Activated CD8-positive, alpha-beta memory T cell treated with anti-CD3 and anti-CD28 coated beads, Interleukin-2, amount 10 ng/mL, durations not matched to agents 7 days and 5 days (primary cell): ENCODE data around the gene CENPQ. TPM values are rescaled to one million over a fixed set of nuclear protein-coding genes. Genes with fewer than 3 reads are reported as not detected.
"Not testable (repeated sequence)": the region's sequence is repeated elsewhere in the genome, so short reads cannot be mapped to it uniquely, and the experiment has no call there.

ENCODE experiments used
- ATAC-seq: fragments of 150-1000 bp; cut with Tn5 transposase; one replicate; pipeline ENCODE4 v1.10.0; 2021; ENCODE audit warnings: moderate library complexity
- CTCF ChIA-PET: fragments of 350-600 bp; sonication (Branson Sonifier 250); formaldehyde crosslinking; loops from one replicate; lab custom pipeline; 2021; ENCODE audit warnings: antibody characterized with exemption; lab: Charles Lee
- DNase-seq: peaks from one replicate; pipeline ENCODE4 v3.0.0-alpha.2; 2020
- H3K27ac Mint-ChIP-seq: one replicate; pipeline ENCODE4 v1.8.0; 2021; ENCODE audit warnings: mild to moderate bottlenecking, mixed read lengths
- H3K27me3 Mint-ChIP-seq: one replicate; pipeline ENCODE4 v1.8.0; 2021; ENCODE audit warnings: mixed read lengths
- H3K36me3 Mint-ChIP-seq: one replicate; pipeline ENCODE4 v1.8.0; 2021; ENCODE audit warnings: mild to moderate bottlenecking, mixed read lengths
- H3K4me1 Mint-ChIP-seq: one replicate; pipeline ENCODE4 v1.8.0; 2021; ENCODE audit warnings: mixed read lengths
- H3K4me3 Mint-ChIP-seq: one replicate; pipeline ENCODE4 v1.8.0; 2021; ENCODE audit warnings: mild to moderate bottlenecking, moderate library complexity, mixed read lengths
- H3K9me3 Mint-ChIP-seq: one replicate; pipeline ENCODE4 v1.8.0; 2022; ENCODE audit warnings: low read depth, mixed read lengths
- total RNA-seq, 2 experiments: library from RNA; stranded (reverse); gene quantifications; one replicate each; pipeline ENCODE4 v1.2.3, GENCODE V29; 2021

Gene CENPQ
- total RNA-seq, 2 experiments from 2014 or later, result 17.8 to 18.0 TPM

GRCh38 chr6:49468042-49468441, 4.9 kb downstream of the CENPQ start:
- no peaks in the 10 kb centered on the region for H3K9me3 Mint-ChIP-seq
- CTCF ChIA-PET, result no interaction called here
- H3K4me1 Mint-ChIP-seq, result peaks cover 33% of the 10 kb centered on the region
- H3K4me3 Mint-ChIP-seq, result no peak overlapping the region
- ATAC-seq (no peak), DNase-seq (no peak)
- H3K27me3 Mint-ChIP-seq, result no peaks in the 10 kb centered on the region
- H3K36me3 Mint-ChIP-seq, result peaks cover 31% of the 10 kb centered on the region
- H3K27ac Mint-ChIP-seq, result no peak overlapping the region

- H3K9me3 Mint-ChIP-seq, ATAC-seq, H3K4me1 Mint-ChIP-seq, H3K27me3 Mint-ChIP-seq, H3K4me3 Mint-ChIP-seq, H3K27ac Mint-ChIP-seq, CTCF ChIA-PET, DNase-seq: not testable (repeated sequence)
- H3K36me3 Mint-ChIP-seq, result peaks cover 53% of the 10 kb centered on the region
Observed at GRCh38 chr6:49476564-49476963, 13.4 kb downstream of the CENPQ start.

- DNase-seq (no peak), ATAC-seq (no peak)
- Mint-ChIP-seq H3K4me3 (no peak overlapping the region), H3K27ac (no peak overlapping the region), H3K27me3 (no peaks in the 10 kb centered on the region), H3K9me3 (no peaks in the 10 kb centered on the region), H3K36me3 (peaks cover 41% of the 10 kb centered on the region), H3K4me1 (peaks cover 1% of the 10 kb centered on the region)
- CTCF ChIA-PET, result interaction anchor here (1.0 kb wide), 1 partner anchor 10 kb away, joined by 3 read pairs; no protein-coding TSS in a partner anchor
Observed at GRCh38 chr6:49479308-49479970, 16.3 kb downstream of the CENPQ start.

- ATAC-seq, H3K4me1 Mint-ChIP-seq, H3K9me3 Mint-ChIP-seq, H3K27ac Mint-ChIP-seq, H3K4me3 Mint-ChIP-seq, CTCF ChIA-PET, DNase-seq, H3K27me3 Mint-ChIP-seq: not testable (repeated sequence)
- H3K36me3 Mint-ChIP-seq, result peaks cover 38% of the 10 kb centered on the region
Observed at GRCh38 chr6:49481846-49482245, 18.7 kb downstream of the CENPQ start.

GRCh38 chr6:49483380-49483779, 20.2 kb downstream of the CENPQ start:
- H3K27me3 Mint-ChIP-seq, ATAC-seq, CTCF ChIA-PET, H3K27ac Mint-ChIP-seq, H3K4me1 Mint-ChIP-seq, DNase-seq, H3K9me3 Mint-ChIP-seq, H3K4me3 Mint-ChIP-seq: not testable (repeated sequence)
- peaks cover 37% of the 10 kb centered on the region for H3K36me3 Mint-ChIP-seq

DNA sequence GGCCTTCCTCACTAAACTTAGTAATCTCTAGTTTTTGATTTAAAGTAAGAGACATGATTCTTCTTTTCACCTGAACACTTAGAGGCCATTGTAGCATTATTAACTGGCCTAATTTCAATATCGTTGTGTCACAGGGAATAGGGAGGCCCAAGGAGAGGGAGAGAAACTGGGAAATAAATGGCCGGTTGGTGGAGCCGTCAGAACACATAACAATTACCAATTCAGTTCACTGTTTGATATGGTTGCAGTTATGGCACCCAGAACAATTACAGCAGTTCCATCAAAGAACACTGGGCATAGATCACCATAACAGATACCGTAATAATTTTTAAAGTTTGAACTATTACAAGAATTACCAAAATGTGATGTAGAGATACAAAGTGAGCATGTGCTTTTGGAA, 27.5 kb downstream of the CENPQ start:
- no peak for DNase-seq
- CTCF ChIA-PET, result interaction anchor here (0.9 kb wide), 1 partner anchor 8 kb away, joined by 3 read pairs; no protein-coding TSS in a partner anchor
- ATAC-seq, result no peak
- no peak overlapping the region for H3K4me3 Mint-ChIP-seq
- H3K4me1 Mint-ChIP-seq, result no peaks in the 10 kb centered on the region
- H3K9me3 Mint-ChIP-seq, result no peaks in the 10 kb centered on the region
- H3K36me3 Mint-ChIP-seq, result peaks cover 28% of the 10 kb centered on the region
- no peak overlapping the region for H3K27ac Mint-ChIP-seq
- H3K27me3 Mint-ChIP-seq, result no peaks in the 10 kb centered on the region

DNA sequence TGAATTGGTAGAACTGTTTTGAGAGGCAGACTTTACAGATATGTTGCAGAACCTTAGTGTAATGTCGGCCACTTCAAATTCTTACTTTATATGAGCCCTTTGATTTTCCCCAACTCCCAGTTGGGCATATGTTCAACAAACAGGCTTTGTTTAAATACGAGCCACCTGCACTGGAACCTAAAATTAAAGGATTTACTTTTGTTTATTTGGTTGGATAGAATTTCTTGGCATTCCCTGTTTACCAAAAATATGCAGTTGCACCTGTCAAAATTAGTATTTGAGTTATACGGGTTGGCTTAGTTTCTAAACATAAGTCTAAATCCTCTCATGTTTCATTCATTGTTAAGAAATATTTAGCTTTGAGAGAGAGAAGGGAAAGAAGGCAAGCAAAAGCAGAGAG, 34.1 kb downstream of the CENPQ start:
- no peaks in the 10 kb centered on the region for H3K4me1 Mint-ChIP-seq
- H3K36me3 Mint-ChIP-seq, result peaks cover 6% of the 10 kb centered on the region
- H3K9me3 Mint-ChIP-seq, result no peaks in the 10 kb centered on the region
- ATAC-seq (no peak), DNase-seq (no peak)
- H3K4me3 Mint-ChIP-seq, result no peak overlapping the region
- CTCF ChIA-PET, result no interaction called here
- no peaks in the 10 kb centered on the region for H3K27me3 Mint-ChIP-seq
- H3K27ac Mint-ChIP-seq, result no peak overlapping the region

- ATAC-seq, result no peak
- no peaks in the 10 kb centered on the region for H3K4me1 Mint-ChIP-seq
- H3K4me3 Mint-ChIP-seq, result no peak overlapping the region
- H3K27me3 Mint-ChIP-seq, result no peaks in the 10 kb centered on the region
- no peaks in the 10 kb centered on the region for H3K9me3 Mint-ChIP-seq
- CTCF ChIA-PET, result interaction anchor here (1.2 kb wide), 1 partner anchor 9 kb away, joined by 3 read pairs; no protein-coding TSS in a partner anchor
- H3K36me3 Mint-ChIP-seq, result no peaks in the 10 kb centered on the region
- no peak for DNase-seq
- no peak overlapping the region for H3K27ac Mint-ChIP-seq
Observed at GRCh38 chr6:49499126-49499525, 36.0 kb downstream of the CENPQ start.

GRCh38 chr6:49499623-49500022, 36.5 kb downstream of the CENPQ start, which contains the start of gene GLYATL3:
TSS of gene GLYATL3 (plus strand) at chr6:49499923. CDS start at chr6:49511991, 12,068 bp downstream.
- no peaks in the 10 kb centered on the region for H3K9me3 Mint-ChIP-seq
- no peak for ATAC-seq
- H3K36me3 Mint-ChIP-seq, result no peaks in the 10 kb centered on the region
- DNase-seq, result no peak
- H3K27me3 Mint-ChIP-seq, result no peaks in the 10 kb centered on the region
- H3K27ac Mint-ChIP-seq, result no peak within 1 kb of the TSS
- H3K4me1 Mint-ChIP-seq, result no peaks in the 10 kb centered on the region
- CTCF ChIA-PET, result interaction anchor here (1.2 kb wide), 1 partner anchor 10 kb away, joined by 3 read pairs; no protein-coding TSS in a partner anchor
- no peak within 1 kb of the TSS for H3K4me3 Mint-ChIP-seq

DNA sequence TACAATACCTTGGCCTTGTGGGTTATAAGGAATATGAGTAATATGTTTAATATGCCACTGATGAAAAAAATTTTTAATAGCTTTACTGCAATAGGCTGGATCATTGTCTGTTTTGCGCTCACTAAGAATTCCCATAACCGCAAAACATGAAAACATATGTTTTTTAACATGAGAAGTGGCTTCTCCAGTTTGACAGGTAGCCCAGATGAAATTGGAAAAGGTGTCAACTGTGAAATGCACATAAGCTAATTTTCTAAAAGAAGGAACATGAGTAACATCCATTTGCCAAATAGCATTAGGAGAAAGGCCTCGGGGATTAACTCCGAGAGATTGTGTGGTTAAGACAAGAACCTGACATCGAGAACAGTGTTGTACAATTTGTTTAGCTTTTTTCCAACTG, 41.5 kb downstream of the CENPQ start:
- H3K9me3 Mint-ChIP-seq, result no peaks in the 10 kb centered on the region
- CTCF ChIA-PET, result no interaction called here
- ATAC-seq, result no peak
- H3K27me3 Mint-ChIP-seq, result peaks cover 7% of the 10 kb centered on the region
- no peak for DNase-seq
- no peak overlapping the region for H3K27ac Mint-ChIP-seq
- no peaks in the 10 kb centered on the region for H3K4me1 Mint-ChIP-seq
- H3K36me3 Mint-ChIP-seq, result no peaks in the 10 kb centered on the region
- no peak overlapping the region for H3K4me3 Mint-ChIP-seq

GRCh38 chr6:49506569-49507111, 43.5 kb downstream of the CENPQ start:
- ATAC-seq (no peak), DNase-seq (no peak)
- CTCF ChIA-PET, result no interaction called here
- Mint-ChIP-seq H3K27ac (no peak overlapping the region), H3K4me1 (no peaks in the 10 kb centered on the region), H3K36me3 (no peaks in the 10 kb centered on the region), H3K27me3 (peaks cover 11% of the 10 kb centered on the region), H3K9me3 (no peaks in the 10 kb centered on the region), H3K4me3 (no peak overlapping the region)

GRCh38 chr6:49509342-49509741, 46.2 kb downstream of the CENPQ start:
- Mint-ChIP-seq H3K36me3 (no peaks in the 10 kb centered on the region), H3K4me3 (no peak overlapping the region), H3K27me3 (peaks cover 25% of the 10 kb centered on the region), H3K9me3 (no peaks in the 10 kb centered on the region), H3K27ac (no peak overlapping the region), H3K4me1 (no peaks in the 10 kb centered on the region)
- ATAC-seq (no peak), DNase-seq (no peak)
- CTCF ChIA-PET, result no interaction called here

GRCh38 chr6:49513153-49513989, 50.2 kb downstream of the CENPQ start:
- H3K27me3 Mint-ChIP-seq, result peaks cover 23% of the 10 kb centered on the region
- no peaks in the 10 kb centered on the region for H3K9me3 Mint-ChIP-seq
- no peak overlapping the region for H3K27ac Mint-ChIP-seq
- H3K36me3 Mint-ChIP-seq, result no peaks in the 10 kb centered on the region
- ATAC-seq (no peak), DNase-seq (no peak)
- CTCF ChIA-PET, result no interaction called here
- H3K4me1 Mint-ChIP-seq, result no peaks in the 10 kb centered on the region
- no peak overlapping the region for H3K4me3 Mint-ChIP-seq
